H1 (cell line): ENCODE data around the gene GATB. TPM values are rescaled to one million over a fixed set of nuclear protein-coding genes. Genes with fewer than 3 reads are reported as not detected.

ENCODE experiments used
- JUND ChIP-seq: IDR thresholded peaks from 2 replicates; pipeline ENCODE4 v1.6.1; 2011; ENCODE audit warnings: mild to moderate bottlenecking, improper control_type of control experiment, low read length
- POU5F1 ChIP-seq: IDR thresholded peaks from 2 replicates; pipeline ENCODE4 v1.6.1; 2011; ENCODE audit warnings: low read depth, mild to moderate bottlenecking, low read length, moderate library complexity
- RXRA ChIP-seq: IDR thresholded peaks from 2 replicates; pipeline ENCODE4 v1.6.1; 2011; ENCODE audit warnings: low read depth, mild to moderate bottlenecking, low read length, moderate library complexity; ENCODE audit not compliant: insufficient read depth
- polyA plus RNA-seq, 7 experiments: library from polyadenylated mRNA; depleted of rRNA in 3 of 7; stranded (reverse) in 5 of 7; unstranded in 2 of 7; fragments of >200 nt in 5 of 7; fragments of 200-250 nt in 2 of 7; gene quantifications; 1 replicate in 5 of 7; 2 replicates in 1 of 7; 4 replicates in 1 of 7; pipeline versions ENCODE4 v1.2.1 to v1.2.3, GENCODE V29; 2011 to 2013; ENCODE audit warnings: missing spikeins in 2 of 7, mixed read lengths in 2 of 7
- total RNA-seq: library from RNA; stranded (reverse); fragmentation: NEBNext Ultra II Directional; extraction: Animal tissue kit (Norgen Biotek cat#: 25700); gene quantifications from 2 replicates; pipeline ENCODE4 v1.2.1, GENCODE V29; 2021
- TF ChIP-seq, protein P1 (sequence below): fragments of 300-600 bp; sonication (generic); IDR thresholded peaks from 2 replicates; pipeline ENCODE4 v1.7.1; 2012; ENCODE audit warnings: low read length, moderate library complexity, mild to moderate bottlenecking, inconsistent platforms; ENCODE audit not compliant: insufficient replicate concordance

Gene GATB
- total and polyA plus RNA-seq, 2 of the 8 experiments (the other 6 are each of a cell fraction or from before 2014, with no cell fraction given): 15.3 to 18.0 TPM

- TF ChIP-seq, protein P1, sequence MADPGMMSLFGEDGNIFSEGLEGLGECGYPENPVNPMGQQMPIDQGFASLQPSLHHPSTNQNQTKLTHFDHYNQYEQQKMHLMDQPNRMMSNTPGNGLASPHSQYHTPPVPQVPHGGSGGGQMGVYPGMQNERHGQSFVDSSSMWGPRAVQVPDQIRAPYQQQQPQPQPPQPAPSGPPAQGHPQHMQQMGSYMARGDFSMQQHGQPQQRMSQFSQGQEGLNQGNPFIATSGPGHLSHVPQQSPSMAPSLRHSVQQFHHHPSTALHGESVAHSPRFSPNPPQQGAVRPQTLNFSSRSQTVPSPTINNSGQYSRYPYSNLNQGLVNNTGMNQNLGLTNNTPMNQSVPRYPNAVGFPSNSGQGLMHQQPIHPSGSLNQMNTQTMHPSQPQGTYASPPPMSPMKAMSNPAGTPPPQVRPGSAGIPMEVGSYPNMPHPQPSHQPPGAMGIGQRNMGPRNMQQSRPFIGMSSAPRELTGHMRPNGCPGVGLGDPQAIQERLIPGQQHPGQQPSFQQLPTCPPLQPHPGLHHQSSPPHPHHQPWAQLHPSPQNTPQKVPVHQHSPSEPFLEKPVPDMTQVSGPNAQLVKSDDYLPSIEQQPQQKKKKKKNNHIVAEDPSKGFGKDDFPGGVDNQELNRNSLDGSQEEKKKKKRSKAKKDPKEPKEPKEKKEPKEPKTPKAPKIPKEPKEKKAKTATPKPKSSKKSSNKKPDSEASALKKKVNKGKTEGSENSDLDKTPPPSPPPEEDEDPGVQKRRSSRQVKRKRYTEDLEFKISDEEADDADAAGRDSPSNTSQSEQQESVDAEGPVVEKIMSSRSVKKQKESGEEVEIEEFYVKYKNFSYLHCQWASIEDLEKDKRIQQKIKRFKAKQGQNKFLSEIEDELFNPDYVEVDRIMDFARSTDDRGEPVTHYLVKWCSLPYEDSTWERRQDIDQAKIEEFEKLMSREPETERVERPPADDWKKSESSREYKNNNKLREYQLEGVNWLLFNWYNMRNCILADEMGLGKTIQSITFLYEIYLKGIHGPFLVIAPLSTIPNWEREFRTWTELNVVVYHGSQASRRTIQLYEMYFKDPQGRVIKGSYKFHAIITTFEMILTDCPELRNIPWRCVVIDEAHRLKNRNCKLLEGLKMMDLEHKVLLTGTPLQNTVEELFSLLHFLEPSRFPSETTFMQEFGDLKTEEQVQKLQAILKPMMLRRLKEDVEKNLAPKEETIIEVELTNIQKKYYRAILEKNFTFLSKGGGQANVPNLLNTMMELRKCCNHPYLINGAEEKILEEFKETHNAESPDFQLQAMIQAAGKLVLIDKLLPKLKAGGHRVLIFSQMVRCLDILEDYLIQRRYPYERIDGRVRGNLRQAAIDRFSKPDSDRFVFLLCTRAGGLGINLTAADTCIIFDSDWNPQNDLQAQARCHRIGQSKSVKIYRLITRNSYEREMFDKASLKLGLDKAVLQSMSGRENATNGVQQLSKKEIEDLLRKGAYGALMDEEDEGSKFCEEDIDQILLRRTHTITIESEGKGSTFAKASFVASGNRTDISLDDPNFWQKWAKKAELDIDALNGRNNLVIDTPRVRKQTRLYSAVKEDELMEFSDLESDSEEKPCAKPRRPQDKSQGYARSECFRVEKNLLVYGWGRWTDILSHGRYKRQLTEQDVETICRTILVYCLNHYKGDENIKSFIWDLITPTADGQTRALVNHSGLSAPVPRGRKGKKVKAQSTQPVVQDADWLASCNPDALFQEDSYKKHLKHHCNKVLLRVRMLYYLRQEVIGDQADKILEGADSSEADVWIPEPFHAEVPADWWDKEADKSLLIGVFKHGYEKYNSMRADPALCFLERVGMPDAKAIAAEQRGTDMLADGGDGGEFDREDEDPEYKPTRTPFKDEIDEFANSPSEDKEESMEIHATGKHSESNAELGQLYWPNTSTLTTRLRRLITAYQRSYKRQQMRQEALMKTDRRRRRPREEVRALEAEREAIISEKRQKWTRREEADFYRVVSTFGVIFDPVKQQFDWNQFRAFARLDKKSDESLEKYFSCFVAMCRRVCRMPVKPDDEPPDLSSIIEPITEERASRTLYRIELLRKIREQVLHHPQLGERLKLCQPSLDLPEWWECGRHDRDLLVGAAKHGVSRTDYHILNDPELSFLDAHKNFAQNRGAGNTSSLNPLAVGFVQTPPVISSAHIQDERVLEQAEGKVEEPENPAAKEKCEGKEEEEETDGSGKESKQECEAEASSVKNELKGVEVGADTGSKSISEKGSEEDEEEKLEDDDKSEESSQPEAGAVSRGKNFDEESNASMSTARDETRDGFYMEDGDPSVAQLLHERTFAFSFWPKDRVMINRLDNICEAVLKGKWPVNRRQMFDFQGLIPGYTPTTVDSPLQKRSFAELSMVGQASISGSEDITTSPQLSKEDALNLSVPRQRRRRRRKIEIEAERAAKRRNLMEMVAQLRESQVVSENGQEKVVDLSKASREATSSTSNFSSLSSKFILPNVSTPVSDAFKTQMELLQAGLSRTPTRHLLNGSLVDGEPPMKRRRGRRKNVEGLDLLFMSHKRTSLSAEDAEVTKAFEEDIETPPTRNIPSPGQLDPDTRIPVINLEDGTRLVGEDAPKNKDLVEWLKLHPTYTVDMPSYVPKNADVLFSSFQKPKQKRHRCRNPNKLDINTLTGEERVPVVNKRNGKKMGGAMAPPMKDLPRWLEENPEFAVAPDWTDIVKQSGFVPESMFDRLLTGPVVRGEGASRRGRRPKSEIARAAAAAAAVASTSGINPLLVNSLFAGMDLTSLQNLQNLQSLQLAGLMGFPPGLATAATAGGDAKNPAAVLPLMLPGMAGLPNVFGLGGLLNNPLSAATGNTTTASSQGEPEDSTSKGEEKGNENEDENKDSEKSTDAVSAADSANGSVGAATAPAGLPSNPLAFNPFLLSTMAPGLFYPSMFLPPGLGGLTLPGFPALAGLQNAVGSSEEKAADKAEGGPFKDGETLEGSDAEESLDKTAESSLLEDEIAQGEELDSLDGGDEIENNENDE: no peak
- TF ChIP-seq JUND (no peak), RXRA (no peak), POU5F1 (no peak)
Measured at GRCh38 chr4:151736361-151736760, 24.4 kb downstream of the GATB start (continued).
